Left lung (tissue), 10 donors: Measurements from ENCODE around the gene BTBD19. TPM values are rescaled to one million over a fixed set of nuclear protein-coding genes. Genes with fewer than 3 reads are reported as not detected.
A peak's percentile ranks its signal among the peaks of the same experiment; 100 is the strongest.

Experiments used
- ATAC-seq: fragments of 200-7000 bp; cut with Tn5 transposase; one replicate; pipeline ENCODE4 v1.9.1; 2020; ENCODE audit warnings: moderate library complexity
- DNase-seq, 4 donors: peaks; one replicate each; pipeline ENCODE4 v3.0.0-alpha.2; 2013 to 2020
- H3K27ac ChIP-seq, 2 donors: fragments of 200-600 bp; sonication (generic) in 1 of 2; one replicate each; pipeline versions ENCODE4 v1.5.0 to v1.8.0; 2020 to 2021
- H3K27me3 ChIP-seq, 2 donors: fragments of 200-600 bp; sonication (generic) in 1 of 2; one replicate each; pipeline versions ENCODE4 v1.5.0 to v1.8.0; 2020 to 2021
- H3K36me3 ChIP-seq, 2 donors: fragments of 200-600 bp; sonication (generic) in 1 of 2; one replicate each; pipeline versions ENCODE4 v1.5.0 to v1.8.0; 2020 to 2021
- H3K4me1 ChIP-seq, 2 donors: fragments of 200-600 bp; one replicate each; pipeline ENCODE4 v1.8.0; 2021
- H3K4me3 ChIP-seq, 2 donors: fragments of 200-600 bp; sonication (generic) in 1 of 2; one replicate each; pipeline versions ENCODE4 v1.5.0 to v1.8.0; 2020 to 2021; ENCODE audit warnings: mild to moderate bottlenecking in 1 of 2
- H3K9me3 ChIP-seq, 2 donors: fragments of 200-600 bp; sonication (generic) in 1 of 2; one replicate each; pipeline versions ENCODE4 v1.5.0 to v1.8.0; 2020 to 2021
- intact Hi-C, 2 donors: fragments of 100-400 bp; cut with DNase I; formaldehyde crosslinking; loops; one replicate each; pipeline versions ENCODE4 v1.11.2 to v1.14.2; 2022
- polyA plus RNA-seq, 6 donors: library from polyadenylated mRNA; unstranded; fragments of 120-200 nt; gene quantifications; one replicate each; pipeline ENCODE4 v1.2.1, GENCODE V29; 2013; ENCODE audit not compliant: insufficient read length in 6 of 6
- total RNA-seq, 2 donors: library from RNA; stranded (reverse); fragmentation: NEBNext Ultra II Directional; extraction: Animal tissue kit (Norgen Biotek cat#: 25700); gene quantifications; one replicate each; pipeline ENCODE4 v1.2.1, GENCODE V29; 2021
- TF ChIP-seq, protein P1 (sequence below), 2 donors: fragments of 200-600 bp; sonication (generic) in 1 of 2; IDR thresholded peaks; one replicate each; pipeline versions ENCODE4 v1.5.0 to v1.8.0; 2021; ENCODE audit warnings: antibody characterized with exemption in 2 of 2
- donor health status: DM: no; HTN: yes; CAD: no.
- donor health status: DM: no; HTN: no; CAD: no.

Gene BTBD19
- total and polyA plus RNA-seq, 8 donors = 15.3 to 27.6 (median 23.6) TPM

DNA sequence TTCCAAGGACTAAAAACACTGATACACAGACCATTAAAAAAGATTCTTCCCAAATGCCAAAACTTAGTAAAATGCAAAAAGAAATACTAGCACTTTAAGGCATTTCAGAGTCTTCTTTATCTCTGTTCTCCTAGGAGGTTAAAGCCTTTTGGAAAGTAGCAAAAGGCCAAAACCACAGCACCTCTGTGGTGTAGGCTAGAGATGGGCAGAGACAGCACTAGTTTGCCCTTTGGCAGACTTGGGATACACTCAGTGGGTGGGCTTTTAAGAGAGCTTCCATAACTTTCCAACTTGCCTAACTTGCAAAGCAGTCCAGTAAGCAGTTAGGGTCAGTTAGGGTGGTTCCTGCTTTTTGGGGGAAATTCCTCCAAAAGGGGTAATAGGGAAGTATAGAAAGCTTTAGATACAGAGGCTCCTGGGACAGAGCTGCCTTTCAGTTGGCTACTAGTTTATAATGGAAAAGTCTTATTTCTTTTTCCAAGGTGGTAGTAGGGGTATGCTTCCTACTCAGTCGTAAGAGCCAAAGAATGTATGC is 52.6 kb downstream of the BTBD19 start:
- DNase-seq (no peak), ATAC-seq (no peak)
- Histone ChIP-seq H3K36me3 (peaks cover 0 to 17% of the 10 kb centered on the region in 2 donors), H3K4me1 (peaks cover 0 to 5% of the 10 kb centered on the region in 2 donors), H3K27me3 (no peaks in the 10 kb centered on the region), H3K9me3 (no peaks in the 10 kb centered on the region), H3K27ac (peak overlapping the region in 1 of 2 donors; percentile 33), H3K4me3 (no peak overlapping the region)
- TF ChIP-seq, protein P1, sequence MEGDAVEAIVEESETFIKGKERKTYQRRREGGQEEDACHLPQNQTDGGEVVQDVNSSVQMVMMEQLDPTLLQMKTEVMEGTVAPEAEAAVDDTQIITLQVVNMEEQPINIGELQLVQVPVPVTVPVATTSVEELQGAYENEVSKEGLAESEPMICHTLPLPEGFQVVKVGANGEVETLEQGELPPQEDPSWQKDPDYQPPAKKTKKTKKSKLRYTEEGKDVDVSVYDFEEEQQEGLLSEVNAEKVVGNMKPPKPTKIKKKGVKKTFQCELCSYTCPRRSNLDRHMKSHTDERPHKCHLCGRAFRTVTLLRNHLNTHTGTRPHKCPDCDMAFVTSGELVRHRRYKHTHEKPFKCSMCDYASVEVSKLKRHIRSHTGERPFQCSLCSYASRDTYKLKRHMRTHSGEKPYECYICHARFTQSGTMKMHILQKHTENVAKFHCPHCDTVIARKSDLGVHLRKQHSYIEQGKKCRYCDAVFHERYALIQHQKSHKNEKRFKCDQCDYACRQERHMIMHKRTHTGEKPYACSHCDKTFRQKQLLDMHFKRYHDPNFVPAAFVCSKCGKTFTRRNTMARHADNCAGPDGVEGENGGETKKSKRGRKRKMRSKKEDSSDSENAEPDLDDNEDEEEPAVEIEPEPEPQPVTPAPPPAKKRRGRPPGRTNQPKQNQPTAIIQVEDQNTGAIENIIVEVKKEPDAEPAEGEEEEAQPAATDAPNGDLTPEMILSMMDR (IDR thresholded peaks at IDR 0.05) = no peak
- intact Hi-C loops = no loop called here

DNA sequence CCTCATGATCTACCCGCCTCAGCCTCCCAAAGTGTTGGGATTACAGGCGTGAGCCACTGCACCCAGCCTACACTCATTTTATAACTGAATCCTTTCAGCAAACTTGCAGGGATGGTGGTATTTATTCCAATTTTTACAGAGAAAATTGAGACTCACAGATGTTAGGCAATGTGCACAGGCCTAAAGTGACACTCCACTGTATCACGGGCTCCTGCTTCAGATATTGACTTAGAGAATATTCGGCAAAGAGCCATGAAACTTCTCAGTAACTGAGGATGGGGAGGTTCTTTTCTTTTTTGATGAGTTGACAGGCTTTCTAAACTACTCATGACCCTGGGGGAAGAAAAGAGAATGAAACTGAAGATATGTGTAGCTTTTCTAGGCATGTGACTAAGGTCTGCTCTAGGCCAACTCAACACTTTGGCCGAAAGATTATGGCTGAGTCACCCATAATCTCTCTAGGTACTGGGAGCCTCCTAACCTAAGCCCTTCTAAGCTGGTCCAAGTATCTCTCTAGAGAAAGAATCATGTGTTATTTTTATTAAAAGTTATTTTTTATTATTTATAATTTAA is 54.6 kb downstream of the BTBD19 start:
- H3K27me3 ChIP-seq = no peaks in the 10 kb centered on the region
- no peaks in the 10 kb centered on the region for H3K9me3 ChIP-seq
- TF ChIP-seq, protein P1 (IDR thresholded peaks at IDR 0.05) = no peak
- no peak overlapping the region for H3K27ac ChIP-seq
- no peak overlapping the region for H3K4me3 ChIP-seq
- H3K4me1 ChIP-seq = peaks cover 0 to 5% of the 10 kb centered on the region in 2 donors
- ATAC-seq = no peak
- H3K36me3 ChIP-seq = no peaks in the 10 kb centered on the region
- intact Hi-C loops = no loop called here
- no peak for DNase-seq

Other genes with a start within 250 kb of the BTBD19 start
- gene TMEM53, start 134.0 kb upstream of the BTBD19 start, total RNA-seq = 10 to 100 TPM; 17.1 to 18.8 TPM
- 10 to 100 TPM in 1 of 6 donors, 1 to 10 TPM in 5; 8.5 to 12.1 (median 9.5) TPM for gene TMEM53, start 134.0 kb upstream of the BTBD19 start, polyA plus RNA-seq
- gene ARMH1, start 133.8 kb upstream of the BTBD19 start, total RNA-seq = 1 to 10 TPM; 4.0 to 6.4 TPM
- 1 to 10 TPM; 5.2 to 8.1 (median 6.3) TPM for gene ARMH1, start 133.8 kb upstream of the BTBD19 start, polyA plus RNA-seq
- not detected for gene RNU5D-1, start 77.4 kb upstream of the BTBD19 start, total RNA-seq
- gene RNU5D-1, start 77.4 kb upstream of the BTBD19 start, polyA plus RNA-seq = 1 to 10 TPM in 2 of 6 donors, not detected in 4; 3.4 to 4.7 TPM
- gene KIF2C, start 68.7 kb upstream of the BTBD19 start, total RNA-seq = 1 to 10 TPM; 3.3 to 7.3 TPM
- gene KIF2C, start 68.7 kb upstream of the BTBD19 start, polyA plus RNA-seq = 10 to 100 TPM; 16.9 to 44.9 (median 23.6) TPM
- 1,000 to 10,000 TPM; 1,533 to 1,553 TPM for gene RPS8, start 33.0 kb upstream of the BTBD19 start, total RNA-seq
- 1,000 to 10,000 TPM; 2,848 to 3,443 (median 2,982) TPM for gene RPS8, start 33.0 kb upstream of the BTBD19 start, polyA plus RNA-seq
- gene BEST4, start 20.4 kb upstream of the BTBD19 start, total RNA-seq = under 1 TPM; 0.23 to 0.52 TPM
- gene BEST4, start 20.4 kb upstream of the BTBD19 start, polyA plus RNA-seq = 1 to 10 TPM in 2 of 6 donors, under 1 TPM in 4; 0.78 to 1.2 (median 0.93) TPM
- 10 to 100 TPM; 33.0 to 47.2 TPM for gene PLK3, start 8.1 kb upstream of the BTBD19 start, total RNA-seq
- gene PLK3, start 8.1 kb upstream of the BTBD19 start, polyA plus RNA-seq = 10 to 100 TPM in 4 of 6 donors, 1 to 10 TPM in 2; 8.1 to 14.7 (median 11.2) TPM
- gene DYNLT4, start 1.2 kb upstream of the BTBD19 start, total RNA-seq = 1 to 10 TPM in 1 of 2 donors, not detected in 1; 1.6 TPM
- gene DYNLT4, start 1.2 kb upstream of the BTBD19 start, polyA plus RNA-seq = 1 to 10 TPM in 2 of 6 donors, under 1 TPM in 4; 0.53 to 1.5 (median 0.85) TPM
- gene PTCH2, start 34.7 kb downstream of the BTBD19 start, total RNA-seq = 1 to 10 TPM; 1.0 to 1.1 TPM
- gene PTCH2, start 34.7 kb downstream of the BTBD19 start, polyA plus RNA-seq = 1 to 10 TPM; 5.7 to 9.4 (median 6.8) TPM
- 10 to 100 TPM; 21.3 to 32.5 TPM for gene EIF2B3, start 178.1 kb downstream of the BTBD19 start, total RNA-seq
- 10 to 100 TPM; 25.3 to 33.5 (median 31.2) TPM for gene EIF2B3, start 178.1 kb downstream of the BTBD19 start, polyA plus RNA-seq
- 10 to 100 TPM; 40.9 to 44.6 TPM for gene HECTD3, start 202.8 kb downstream of the BTBD19 start, total RNA-seq
- 10 to 100 TPM; 30.4 to 35.0 (median 31.8) TPM for gene HECTD3, start 202.8 kb downstream of the BTBD19 start, polyA plus RNA-seq
- 10 to 100 TPM; 65.2 to 74.9 TPM for gene UROD, start 203.7 kb downstream of the BTBD19 start, total RNA-seq
- 100 to 1,000 TPM in 1 of 6 donors, 10 to 100 TPM in 5; 86.7 to 102 (median 91.0) TPM for gene UROD, start 203.7 kb downstream of the BTBD19 start, polyA plus RNA-seq